Measurements from ENCODE around the gene KIF12.
"Not testable (repeated sequence)": the region's sequence is repeated elsewhere in the genome, so short reads cannot be mapped to it uniquely, and the experiment has no call there.

Gene KIF12

GRCh38 chr9:114132550-114132918 lies 33.4 kb upstream of the KIF12 start:
- Histone ChIP-seq H3K36me3 (ENCODE audit: control insufficient read depth, insufficient read depth, low read length) (no peaks in the 10 kb centered on the region), H3K9me3 (ENCODE audit: control insufficient read depth, insufficient read depth, low read length) (no peaks in the 10 kb centered on the region), H3K27me3 (ENCODE audit: control insufficient read depth, insufficient read depth, low read length) (no peaks in the 10 kb centered on the region), H3K27ac (ENCODE audit: low read length) (no peak overlapping the region), H3K4me1 (ENCODE audit: control insufficient read depth, insufficient read depth, low read length) (peaks cover 1% of the 10 kb centered on the region; the same call in 1 of the 2 replicates), H3K4me3 (ENCODE audit: low read length) (no peak overlapping the region; the same call in 1 of the 2 replicates)
- whole genome bisulfite sequencing (ENCODE audit: insufficient coverage, insufficient read length) = no CpG with 5 or more reads among the region's 7 CpGs
- DNase-seq (ENCODE audit: low read depth, low spot score) = no peak

- Histone ChIP-seq H3K9me3 (ENCODE audit: control insufficient read depth, insufficient read depth, low read length) (no peaks in the 10 kb centered on the region), H3K4me1 (ENCODE audit: control insufficient read depth, insufficient read depth, low read length) (peaks cover 1% of the 10 kb centered on the region; the same call in 1 of the 2 replicates), H3K4me3 (ENCODE audit: low read length) (no peak overlapping the region; the same call in 1 of the 2 replicates), H3K27me3 (ENCODE audit: control insufficient read depth, insufficient read depth, low read length) (no peaks in the 10 kb centered on the region), H3K27ac (ENCODE audit: low read length) (no peak overlapping the region), H3K36me3 (ENCODE audit: control insufficient read depth, insufficient read depth, low read length) (no peaks in the 10 kb centered on the region)
- WGBS (ENCODE audit: insufficient coverage, insufficient read length) = no CpG with 5 or more reads among the region's 10 CpGs
- no peak for DNase-seq (ENCODE audit: low read depth, low spot score)
These were observed 32.9 kb upstream of the KIF12 start for GRCh38 chr9:114131808-114132549.

DNA sequence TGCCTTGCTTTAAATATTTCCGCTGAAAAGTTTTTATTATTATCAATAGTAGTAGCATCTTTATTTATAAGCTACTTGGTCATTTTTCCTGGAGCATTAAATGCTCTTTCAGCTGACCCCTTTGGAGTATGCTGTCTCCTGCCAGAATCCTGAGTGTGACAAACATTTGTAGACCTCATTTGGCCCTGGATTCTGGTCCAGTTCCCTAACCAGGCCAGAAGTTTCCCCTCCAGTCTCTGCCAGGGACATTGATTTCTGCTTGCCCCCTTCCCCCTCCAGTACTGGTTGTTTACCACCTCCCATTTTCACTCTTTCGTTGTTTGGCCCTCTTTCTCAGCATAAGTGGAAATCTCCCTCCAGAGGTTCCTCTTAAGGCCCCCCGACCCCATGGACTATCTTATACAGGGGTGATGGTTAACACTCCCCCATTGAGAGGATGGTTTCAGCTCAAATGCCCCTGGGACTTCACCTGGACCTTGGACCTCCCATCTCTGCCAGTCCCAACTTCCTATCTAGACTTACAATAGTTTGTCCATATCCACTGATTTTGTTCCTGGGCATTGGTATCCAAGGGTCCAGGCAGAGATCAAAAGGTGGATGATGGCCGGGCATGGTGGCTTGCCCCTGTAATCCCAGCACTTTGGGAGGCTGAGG lies 31.7 kb upstream of the KIF12 start:
- H3K4me1 ChIP-seq (ENCODE audit: control insufficient read depth, insufficient read depth, low read length) = peaks cover 1% of the 10 kb centered on the region; the same call in 1 of the 2 replicates
- no peaks in the 10 kb centered on the region for H3K9me3 ChIP-seq (ENCODE audit: control insufficient read depth, insufficient read depth, low read length)
- H3K27ac ChIP-seq (ENCODE audit: low read length) = no peak overlapping the region
- H3K4me3 ChIP-seq (ENCODE audit: low read length) = no peak overlapping the region
- no peaks in the 10 kb centered on the region for H3K27me3 ChIP-seq (ENCODE audit: control insufficient read depth, insufficient read depth, low read length)
- DNase-seq (ENCODE audit: low read depth, low spot score) = no peak
- no peaks in the 10 kb centered on the region for H3K36me3 ChIP-seq (ENCODE audit: control insufficient read depth, insufficient read depth, low read length)
- no CpG with 5 or more reads among the region's 4 CpGs for WGBS (ENCODE audit: insufficient coverage, insufficient read length)

- H3K4me1 ChIP-seq (ENCODE audit: control insufficient read depth, insufficient read depth, low read length) = peaks cover 1% of the 10 kb centered on the region; the same call in 1 of the 2 replicates
- no peaks in the 10 kb centered on the region for H3K27me3 ChIP-seq (ENCODE audit: control insufficient read depth, insufficient read depth, low read length)
- DNase-seq (ENCODE audit: low read depth, low spot score) = no peak
- H3K4me3 ChIP-seq (ENCODE audit: low read length) = no peak overlapping the region
- no peaks in the 10 kb centered on the region for H3K9me3 ChIP-seq (ENCODE audit: control insufficient read depth, insufficient read depth, low read length)
- H3K36me3 ChIP-seq (ENCODE audit: control insufficient read depth, insufficient read depth, low read length) = no peaks in the 10 kb centered on the region
- no peak overlapping the region for H3K27ac ChIP-seq (ENCODE audit: low read length)
- no CpG with 5 or more reads among the region's 7 CpGs for WGBS (ENCODE audit: insufficient coverage, insufficient read length)
These were observed 31.0 kb upstream of the KIF12 start for GRCh38 chr9:114130141-114130540.

DNA sequence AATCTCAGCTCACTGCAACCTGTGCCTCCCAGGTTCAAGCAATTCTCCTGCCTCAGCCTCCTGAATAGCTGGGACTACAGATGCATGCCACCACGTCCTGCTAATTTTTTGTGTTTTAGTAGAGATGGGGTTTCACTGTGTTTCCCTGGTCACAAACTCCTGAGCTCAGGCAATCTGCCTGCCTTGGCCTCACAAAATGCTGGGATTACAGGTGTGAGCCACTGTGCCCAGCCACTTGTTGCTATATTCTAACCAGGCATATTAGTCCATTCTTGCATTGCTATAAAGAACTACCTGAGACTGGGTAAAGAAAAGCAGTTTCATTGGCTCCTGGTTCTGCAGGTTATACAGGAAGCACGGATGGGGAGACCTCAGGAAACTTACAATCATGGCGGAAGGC lies 29.7 kb upstream of the KIF12 start:
- no CpG with 5 or more reads among the region's 3 CpGs for WGBS (ENCODE audit: insufficient coverage, insufficient read length)
- not testable (repeated sequence) for H3K4me1 ChIP-seq (ENCODE audit: control insufficient read depth, insufficient read depth, low read length); H3K36me3 ChIP-seq (ENCODE audit: control insufficient read depth, insufficient read depth, low read length); DNase-seq (ENCODE audit: low read depth, low spot score); H3K9me3 ChIP-seq (ENCODE audit: control insufficient read depth, insufficient read depth, low read length); H3K27me3 ChIP-seq (ENCODE audit: control insufficient read depth, insufficient read depth, low read length); H3K4me3 ChIP-seq (ENCODE audit: low read length); H3K27ac ChIP-seq (ENCODE audit: low read length)

DNA sequence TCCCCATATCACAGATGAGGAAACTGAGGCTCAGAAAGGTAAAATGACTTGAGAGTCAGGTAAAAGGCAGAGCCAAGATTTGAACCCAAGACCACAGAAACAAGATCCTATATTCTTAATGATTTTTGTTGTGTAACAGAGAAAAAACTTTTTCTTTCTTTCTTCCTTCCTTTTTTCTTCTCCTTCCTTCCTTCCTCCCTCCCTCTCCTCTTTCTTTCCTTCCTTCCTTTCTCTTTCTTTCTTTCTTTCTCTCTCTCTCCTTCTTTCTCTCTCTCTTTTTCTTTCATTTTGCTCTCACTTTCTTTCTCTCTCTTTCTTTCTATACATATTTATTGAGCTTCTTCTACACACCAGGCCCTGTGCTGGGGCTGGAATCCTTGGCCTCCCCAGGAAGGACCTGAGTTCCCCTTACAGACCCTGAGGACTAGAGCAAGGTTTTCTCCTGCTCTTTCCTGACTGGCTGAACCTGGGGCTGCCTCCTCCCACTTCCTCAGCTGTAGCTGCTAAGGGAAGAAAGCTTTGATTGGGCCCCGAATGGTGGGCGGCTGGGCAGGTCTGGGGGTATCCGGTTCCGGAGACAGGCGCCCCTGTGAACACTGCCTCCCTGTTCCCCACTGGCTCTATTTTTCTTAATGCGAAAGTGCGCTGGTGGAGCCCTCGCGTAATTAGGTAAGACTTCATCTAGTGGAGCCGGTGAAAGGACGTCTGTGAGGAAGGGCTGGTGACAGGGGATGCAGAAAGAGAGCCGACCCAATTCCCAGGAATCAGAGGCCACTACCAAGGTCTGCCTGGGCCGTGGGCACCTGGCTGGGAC lies 27.4 kb upstream of the KIF12 start:
- DNase-seq (ENCODE audit: low read depth, low spot score) = no peak
- Histone ChIP-seq H3K4me3 (ENCODE audit: low read length) (no peak overlapping the region), H3K27ac (ENCODE audit: low read length) (no peak overlapping the region), H3K4me1 (ENCODE audit: control insufficient read depth, insufficient read depth, low read length) (no peaks in the 10 kb centered on the region), H3K27me3 (ENCODE audit: control insufficient read depth, insufficient read depth, low read length) (no peaks in the 10 kb centered on the region), H3K9me3 (ENCODE audit: control insufficient read depth, insufficient read depth, low read length) (no peaks in the 10 kb centered on the region), H3K36me3 (ENCODE audit: control insufficient read depth, insufficient read depth, low read length) (no peaks in the 10 kb centered on the region)
- whole genome bisulfite sequencing (ENCODE audit: insufficient coverage, insufficient read length) = no CpG with 5 or more reads among the region's 13 CpGs

- WGBS (ENCODE audit: insufficient coverage, insufficient read length) = no CpG with 5 or more reads among the region's 10 CpGs
- H3K27me3 ChIP-seq (ENCODE audit: control insufficient read depth, insufficient read depth, low read length) = no peaks in the 10 kb centered on the region
- no peaks in the 10 kb centered on the region for H3K4me1 ChIP-seq (ENCODE audit: control insufficient read depth, insufficient read depth, low read length)
- no peaks in the 10 kb centered on the region for H3K9me3 ChIP-seq (ENCODE audit: control insufficient read depth, insufficient read depth, low read length)
- H3K27ac ChIP-seq (ENCODE audit: low read length) = no peak overlapping the region
- no peak for DNase-seq (ENCODE audit: low read depth, low spot score)
- no peak overlapping the region for H3K4me3 ChIP-seq (ENCODE audit: low read length)
- H3K36me3 ChIP-seq (ENCODE audit: control insufficient read depth, insufficient read depth, low read length) = no peaks in the 10 kb centered on the region
These were observed 26.5 kb upstream of the KIF12 start for GRCh38 chr9:114125476-114126013.

DNA sequence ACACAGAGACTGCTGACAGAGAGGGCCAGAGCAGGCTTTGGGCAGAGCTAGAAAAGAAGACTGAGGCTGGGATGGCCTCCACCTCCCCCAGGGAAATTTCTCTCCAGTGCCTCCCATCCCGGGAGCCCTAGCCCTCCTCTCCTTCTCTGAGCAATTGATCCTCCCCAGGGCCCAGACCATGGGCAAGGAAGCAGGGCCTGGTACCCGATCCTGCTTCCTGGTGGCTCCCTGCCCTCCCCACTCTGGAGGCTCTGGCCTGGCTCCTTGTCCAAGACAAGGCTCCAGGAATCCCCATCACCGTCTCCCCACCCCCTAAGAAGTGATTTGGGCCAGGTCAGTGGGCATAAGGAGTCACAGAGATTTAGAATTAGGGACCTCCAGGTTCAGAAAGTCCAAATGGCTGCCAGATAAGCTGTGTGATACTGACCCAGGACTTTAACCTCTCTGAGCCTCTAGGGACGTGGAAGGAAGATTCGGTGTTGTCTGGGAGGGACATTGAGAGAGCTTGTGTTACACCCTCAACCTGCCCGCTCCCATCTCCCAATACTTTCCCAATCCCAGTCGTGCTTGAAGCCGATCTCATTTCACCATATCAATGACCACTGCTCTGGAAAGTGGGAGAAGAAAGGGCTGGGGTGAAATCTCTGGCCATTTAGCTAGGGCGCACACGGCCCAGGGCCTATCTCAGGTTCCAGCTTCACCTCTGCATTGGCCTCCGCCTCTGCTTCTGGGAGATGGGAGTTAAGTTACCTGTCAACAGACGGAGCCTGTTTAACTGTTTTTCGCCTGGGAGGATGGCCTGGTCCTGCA lies 25.8 kb upstream of the KIF12 start:
- H3K4me1 ChIP-seq (ENCODE audit: control insufficient read depth, insufficient read depth, low read length) = no peaks in the 10 kb centered on the region
- H3K4me3 ChIP-seq (ENCODE audit: low read length) = no peak overlapping the region
- H3K36me3 ChIP-seq (ENCODE audit: control insufficient read depth, insufficient read depth, low read length) = no peaks in the 10 kb centered on the region
- no peaks in the 10 kb centered on the region for H3K27me3 ChIP-seq (ENCODE audit: control insufficient read depth, insufficient read depth, low read length)
- no peak for DNase-seq (ENCODE audit: low read depth, low spot score)
- H3K27ac ChIP-seq (ENCODE audit: low read length) = no peak overlapping the region
- no CpG with 5 or more reads among the region's 13 CpGs for WGBS (ENCODE audit: insufficient coverage, insufficient read length)
- no peaks in the 10 kb centered on the region for H3K9me3 ChIP-seq (ENCODE audit: control insufficient read depth, insufficient read depth, low read length)

DNA sequence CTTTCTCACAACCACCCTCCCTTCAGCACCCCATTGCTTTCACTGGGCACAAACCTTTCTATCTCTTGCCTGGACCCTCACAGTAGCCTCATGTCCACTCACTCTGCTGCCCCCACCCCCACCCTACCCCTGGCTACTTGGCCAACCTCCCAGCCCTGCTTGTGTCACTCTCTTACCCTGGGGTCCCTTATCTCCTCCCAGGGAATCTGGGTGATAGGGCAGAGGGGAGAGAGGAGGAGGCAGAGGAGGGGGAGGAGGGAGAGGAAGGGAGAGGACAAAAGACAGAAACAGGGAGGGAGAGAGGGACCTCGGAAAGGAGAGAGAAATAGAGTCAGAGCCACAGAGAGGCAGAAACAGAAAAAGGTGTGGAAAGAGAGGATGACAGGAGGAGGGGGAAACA lies 25.0 kb upstream of the KIF12 start:
- WGBS (ENCODE audit: insufficient coverage, insufficient read length) = no CpG with 5 or more reads among the region's 1 CpG

More for the DNA sequence above, 25.0 kb upstream of the KIF12 start:
- no peaks in the 10 kb centered on the region for H3K4me1 ChIP-seq (ENCODE audit: control insufficient read depth, insufficient read depth, low read length)
- H3K4me3 ChIP-seq (ENCODE audit: low read length) = no peak overlapping the region
- DNase-seq (ENCODE audit: low read depth, low spot score) = no peak
- no peaks in the 10 kb centered on the region for H3K9me3 ChIP-seq (ENCODE audit: control insufficient read depth, insufficient read depth, low read length)
- no peaks in the 10 kb centered on the region for H3K36me3 ChIP-seq (ENCODE audit: control insufficient read depth, insufficient read depth, low read length)
- no peaks in the 10 kb centered on the region for H3K27me3 ChIP-seq (ENCODE audit: control insufficient read depth, insufficient read depth, low read length)
- H3K27ac ChIP-seq (ENCODE audit: low read length) = no peak overlapping the region
